ENCODE data around the gene NNAT. TPM values are rescaled to one million over a fixed set of nuclear protein-coding genes. Genes with fewer than 3 reads are reported as not detected.
A peak's percentile ranks its signal among the peaks of the same experiment; 100 is the strongest.

NNAT gene
- total and polyA plus RNA-seq, 4 donors: 0.98 to 20.6 (median 8.2) TPM

DNA sequence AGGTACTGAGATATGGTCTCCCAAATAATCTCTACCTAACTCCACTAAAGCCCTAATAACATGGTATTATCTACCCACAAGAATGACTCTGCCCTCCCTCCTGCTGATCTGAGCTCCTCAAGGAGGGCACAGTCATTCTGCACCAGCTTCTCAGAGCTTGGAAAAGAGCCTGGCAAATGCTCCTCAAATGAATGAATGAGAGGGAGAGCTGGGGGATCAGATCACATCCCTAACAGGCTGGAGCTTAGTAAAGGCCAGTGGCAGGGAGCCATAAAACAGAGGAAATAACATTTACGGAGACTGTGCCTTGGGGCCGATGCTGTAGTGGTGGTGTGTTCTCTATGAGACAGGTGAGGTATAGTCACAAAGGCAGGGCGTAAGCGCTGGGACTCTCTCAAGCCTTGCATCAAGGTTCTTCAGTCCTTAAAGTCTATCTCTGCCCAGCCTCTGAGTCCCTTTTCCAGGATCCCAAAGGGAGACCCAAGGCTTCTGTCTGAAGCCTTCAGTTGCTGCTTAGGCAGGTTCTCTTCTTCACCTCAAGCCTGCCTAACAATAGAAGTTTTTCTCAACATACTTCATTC is 7.2 kb upstream of the NNAT start:
- ATAC-seq (ENCODE audit: insufficient read depth, low FRiP score): no peak
- Histone ChIP-seq H3K9ac (ENCODE audit: insufficient read depth in 1 of 2, low read length in 2 of 2) (no peak overlapping the region), H3K4me1 (ENCODE audit: control insufficient read depth in 5 of 5, insufficient read depth in 5 of 5, low read length in 5 of 5) (peaks cover 7 to 16% (median 11%) of the 10 kb centered on the region in 5 donors), H3K36me3 (ENCODE audit: control insufficient read depth in 4 of 4, insufficient read depth in 4 of 4, low read length in 4 of 4) (peaks cover 5 to 42% (median 15%) of the 10 kb centered on the region in 4 donors), H3K9me3 (ENCODE audit: control insufficient read depth in 4 of 4, insufficient read depth in 3 of 4, low read length in 3 of 4) (no peaks in the 10 kb centered on the region), H3K27ac (ENCODE audit: low read depth in 1 of 2, low read length in 1 of 2) (no peak overlapping the region), H3K27me3 (ENCODE audit: control insufficient read depth in 3 of 3, insufficient read depth in 3 of 3, low read length in 2 of 3) (no peaks in the 10 kb centered on the region), H3K4me3 (no peak overlapping the region)
- TF ChIP-seq, protein P1, sequence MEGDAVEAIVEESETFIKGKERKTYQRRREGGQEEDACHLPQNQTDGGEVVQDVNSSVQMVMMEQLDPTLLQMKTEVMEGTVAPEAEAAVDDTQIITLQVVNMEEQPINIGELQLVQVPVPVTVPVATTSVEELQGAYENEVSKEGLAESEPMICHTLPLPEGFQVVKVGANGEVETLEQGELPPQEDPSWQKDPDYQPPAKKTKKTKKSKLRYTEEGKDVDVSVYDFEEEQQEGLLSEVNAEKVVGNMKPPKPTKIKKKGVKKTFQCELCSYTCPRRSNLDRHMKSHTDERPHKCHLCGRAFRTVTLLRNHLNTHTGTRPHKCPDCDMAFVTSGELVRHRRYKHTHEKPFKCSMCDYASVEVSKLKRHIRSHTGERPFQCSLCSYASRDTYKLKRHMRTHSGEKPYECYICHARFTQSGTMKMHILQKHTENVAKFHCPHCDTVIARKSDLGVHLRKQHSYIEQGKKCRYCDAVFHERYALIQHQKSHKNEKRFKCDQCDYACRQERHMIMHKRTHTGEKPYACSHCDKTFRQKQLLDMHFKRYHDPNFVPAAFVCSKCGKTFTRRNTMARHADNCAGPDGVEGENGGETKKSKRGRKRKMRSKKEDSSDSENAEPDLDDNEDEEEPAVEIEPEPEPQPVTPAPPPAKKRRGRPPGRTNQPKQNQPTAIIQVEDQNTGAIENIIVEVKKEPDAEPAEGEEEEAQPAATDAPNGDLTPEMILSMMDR (IDR thresholded peaks at IDR 0.05; ENCODE audit: control extremely low read depth, extremely low read depth): no peak
- DNase-seq: no peak
- WGBS, 2 donors: 88 to 93% methylated on average over 4 of the region's 4 CpGs

DNA sequence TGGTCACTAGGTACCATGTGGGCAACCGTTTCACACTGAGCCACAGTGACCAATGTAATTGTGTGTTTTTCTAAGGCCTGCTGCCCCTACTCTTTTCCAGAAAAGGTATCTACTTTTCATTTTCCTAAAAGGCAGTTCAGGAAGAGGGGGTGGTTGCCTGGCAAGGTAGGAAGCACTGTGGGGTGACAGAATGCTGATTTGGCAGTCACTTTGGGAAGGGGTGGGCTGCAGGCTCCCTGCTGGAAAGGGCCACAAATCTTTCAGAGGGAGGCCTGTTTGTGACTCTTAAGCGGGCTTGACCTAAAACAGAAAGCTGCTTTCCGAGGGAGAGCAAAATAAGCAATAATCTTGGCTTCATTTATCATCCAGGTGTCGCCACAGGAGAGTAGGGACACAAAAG is 5.2 kb upstream of the NNAT start:
- H3K36me3 ChIP-seq (ENCODE audit: control insufficient read depth in 4 of 4, insufficient read depth in 4 of 4, low read length in 4 of 4): peaks cover 5 to 36% (median 14%) of the 10 kb centered on the region in 4 donors
- 92 to 95% methylated on average over 4 of the region's 4 CpGs for WGBS, 2 donors
- H3K27me3 ChIP-seq (ENCODE audit: control insufficient read depth in 3 of 3, insufficient read depth in 3 of 3, low read length in 2 of 3): no peaks in the 10 kb centered on the region
- ATAC-seq (ENCODE audit: insufficient read depth, low FRiP score) (no peak), DNase-seq (no peak)
- H3K27ac ChIP-seq (ENCODE audit: low read depth in 1 of 2, low read length in 1 of 2): no peak overlapping the region
- H3K4me1 ChIP-seq (ENCODE audit: control insufficient read depth in 5 of 5, insufficient read depth in 5 of 5, low read length in 5 of 5): peaks cover 12 to 37% (median 19%) of the 10 kb centered on the region in 5 donors
- H3K9me3 ChIP-seq (ENCODE audit: control insufficient read depth in 4 of 4, insufficient read depth in 3 of 4, low read length in 3 of 4): no peaks in the 10 kb centered on the region
- no peak overlapping the region for H3K9ac ChIP-seq (ENCODE audit: insufficient read depth in 1 of 2, low read length in 2 of 2)
- no peak overlapping the region for H3K4me3 ChIP-seq
- TF ChIP-seq, protein P1 (IDR thresholded peaks at IDR 0.05; ENCODE audit: control extremely low read depth, extremely low read depth): no peak

DNA sequence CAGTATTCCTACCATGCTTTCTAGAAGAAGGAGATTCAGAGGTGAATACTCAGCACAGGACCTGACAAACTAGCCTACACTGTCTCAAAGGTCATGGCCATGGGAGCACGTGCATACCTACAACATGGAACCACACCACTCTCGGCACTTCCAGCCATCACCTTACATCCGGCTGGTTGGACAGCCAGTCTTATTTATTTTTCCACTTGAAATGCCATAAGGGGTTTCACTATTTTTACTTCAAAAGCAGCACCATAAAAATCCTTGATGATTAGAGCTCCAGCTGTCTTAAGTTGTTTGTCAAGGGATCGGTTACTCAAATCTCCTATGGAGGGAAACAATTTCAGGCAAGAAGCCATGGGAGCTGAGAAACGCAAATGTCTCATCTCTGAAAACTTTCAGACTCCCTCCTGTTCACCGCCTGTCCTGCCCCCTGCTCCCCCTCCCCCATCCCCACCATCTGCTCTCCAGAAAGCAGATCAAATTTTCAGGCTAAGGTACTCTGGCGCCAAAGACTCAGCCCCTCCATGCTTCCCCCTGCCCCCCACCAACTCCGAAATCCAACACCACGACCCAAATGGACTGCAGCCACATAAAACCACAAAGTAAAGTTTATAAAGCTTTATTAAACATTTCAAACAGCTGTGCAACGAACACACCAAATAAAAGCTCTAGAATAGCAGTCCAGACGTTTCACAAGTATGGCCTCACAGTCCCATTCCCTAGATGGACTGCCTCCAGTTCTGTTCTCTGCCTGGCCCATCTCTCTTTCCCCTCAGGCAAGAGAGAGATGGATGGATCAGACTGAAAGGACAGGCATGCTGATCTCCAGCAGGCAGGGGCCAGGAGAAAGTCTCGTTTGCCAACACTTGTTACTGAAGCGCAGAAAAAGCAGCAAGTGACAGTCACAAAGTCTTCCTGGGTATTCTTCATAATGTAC is 4.0 kb upstream of the NNAT start:
- peaks cover 0 to 31% (median 11%) of the 10 kb centered on the region in 4 donors for H3K36me3 ChIP-seq (ENCODE audit: control insufficient read depth in 4 of 4, insufficient read depth in 4 of 4, low read length in 4 of 4)
- ATAC-seq (ENCODE audit: insufficient read depth, low FRiP score): peak; percentile 9
- H3K9ac ChIP-seq (ENCODE audit: insufficient read depth in 1 of 2, low read length in 2 of 2): peak overlapping the region in 1 of 2 donors; percentile 58
- no peaks in the 10 kb centered on the region for H3K27me3 ChIP-seq (ENCODE audit: control insufficient read depth in 3 of 3, insufficient read depth in 3 of 3, low read length in 2 of 3)
- no peaks in the 10 kb centered on the region for H3K9me3 ChIP-seq (ENCODE audit: control insufficient read depth in 4 of 4, insufficient read depth in 3 of 4, low read length in 3 of 4)
- H3K27ac ChIP-seq (ENCODE audit: low read depth in 1 of 2, low read length in 1 of 2): no peak overlapping the region
- TF ChIP-seq, protein P1 (IDR thresholded peaks at IDR 0.05; ENCODE audit: control extremely low read depth, extremely low read depth): no peak
- H3K4me3 ChIP-seq: no peak overlapping the region
- DNase-seq: peak; percentile 36 to 78 (median 72)
- H3K4me1 ChIP-seq (ENCODE audit: control insufficient read depth in 5 of 5, insufficient read depth in 5 of 5, low read length in 5 of 5): peaks cover 12 to 37% (median 24%) of the 10 kb centered on the region in 5 donors
- WGBS, 2 donors: 68 to 78% methylated on average over 13 of the region's 13 CpGs

Measured in lung (tissue), 12 donors.